SU-DHL-6 (cell line): ENCODE measurements around the gene NCAM2.

Experiments
- CTCF ChIP-seq: fragments of 200-600 bp; sonication (generic); IDR thresholded peaks from one replicate; pipeline ENCODE4 v1.5.1; 2017; ENCODE audit warnings: antibody characterized with exemption, mild to moderate bottlenecking, low read length, moderate library complexity; ENCODE audit not compliant: insufficient read depth, poor library complexity, severe bottlenecking
- EZH2phosphoT487 ChIP-seq: fragments of 200-600 bp; sonication (generic), shearing (Covaris generic); conservative IDR thresholded peaks from 2 replicates; pipeline ENCODE4 v1.6.1; 2018; ENCODE audit warnings: mild to moderate bottlenecking, antibody characterized with exemption, low read length, moderate library complexity, mixed read lengths

- TF ChIP-seq EZH2phosphoT487 (no peak), CTCF (no peak)
Measured at GRCh38 chr21:21481239-21481638, 483.0 kb downstream of the NCAM2 start.
